Measurements from ENCODE around the gene TSPAN18.

The TSPAN18 gene

DNA sequence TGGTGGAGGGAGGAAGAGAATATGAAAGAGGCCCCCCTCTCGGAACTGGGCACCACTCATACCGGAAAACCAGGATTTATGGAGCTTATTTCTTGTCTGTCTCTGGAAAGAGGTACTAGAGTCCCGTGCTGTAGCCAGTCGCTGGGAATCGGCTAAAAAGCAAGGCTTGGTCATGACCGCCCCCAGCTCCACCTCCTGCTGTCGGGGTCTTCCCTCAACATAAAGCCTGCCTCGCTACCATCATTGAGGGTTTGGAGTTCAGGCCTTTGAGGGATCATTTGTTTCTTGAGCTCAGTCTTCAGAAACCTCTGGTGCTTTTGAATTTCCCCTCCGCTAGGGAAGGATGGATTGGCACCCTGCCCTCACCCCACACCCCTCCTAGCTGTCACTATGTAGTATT lies 97.1 kb downstream of the TSPAN18 start:
- H3K9me3 ChIP-seq (ENCODE audit: low read length): 0 out of 2 replicates have a peak, but pooled peaks cover 7% of the 10 kb centered on the region
- H3K27me3 ChIP-seq (ENCODE audit: insufficient read depth, low read length): no peaks in the 10 kb centered on the region; the same call in 1 of the 2 replicates
- no peaks in the 10 kb centered on the region for H3K9me2 ChIP-seq (ENCODE audit: low read depth, low read length)
- no peak for TF ChIP-seq EZH2 (IDR thresholded peaks at IDR 0.05; ENCODE audit: borderline replicate concordance, low read length)
- TF ChIP-seq, protein P1, sequence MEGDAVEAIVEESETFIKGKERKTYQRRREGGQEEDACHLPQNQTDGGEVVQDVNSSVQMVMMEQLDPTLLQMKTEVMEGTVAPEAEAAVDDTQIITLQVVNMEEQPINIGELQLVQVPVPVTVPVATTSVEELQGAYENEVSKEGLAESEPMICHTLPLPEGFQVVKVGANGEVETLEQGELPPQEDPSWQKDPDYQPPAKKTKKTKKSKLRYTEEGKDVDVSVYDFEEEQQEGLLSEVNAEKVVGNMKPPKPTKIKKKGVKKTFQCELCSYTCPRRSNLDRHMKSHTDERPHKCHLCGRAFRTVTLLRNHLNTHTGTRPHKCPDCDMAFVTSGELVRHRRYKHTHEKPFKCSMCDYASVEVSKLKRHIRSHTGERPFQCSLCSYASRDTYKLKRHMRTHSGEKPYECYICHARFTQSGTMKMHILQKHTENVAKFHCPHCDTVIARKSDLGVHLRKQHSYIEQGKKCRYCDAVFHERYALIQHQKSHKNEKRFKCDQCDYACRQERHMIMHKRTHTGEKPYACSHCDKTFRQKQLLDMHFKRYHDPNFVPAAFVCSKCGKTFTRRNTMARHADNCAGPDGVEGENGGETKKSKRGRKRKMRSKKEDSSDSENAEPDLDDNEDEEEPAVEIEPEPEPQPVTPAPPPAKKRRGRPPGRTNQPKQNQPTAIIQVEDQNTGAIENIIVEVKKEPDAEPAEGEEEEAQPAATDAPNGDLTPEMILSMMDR (IDR thresholded peaks at IDR 0.05; ENCODE audit: low read length): no peak
- no peak overlapping the region for H3K4me2 ChIP-seq (ENCODE audit: low read length)
- no peaks in the 10 kb centered on the region for H3F3A ChIP-seq (ENCODE audit: insufficient read depth, low read length)
- H3K79me2 ChIP-seq (ENCODE audit: insufficient read depth, low read length): no peaks in the 10 kb centered on the region
- H3K4me3 ChIP-seq (ENCODE audit: low read depth, low read length, poor library complexity, severe bottlenecking): no peak overlapping the region
- H2AFZ ChIP-seq (ENCODE audit: low read length): no peak overlapping the region
- no peak overlapping the region for H3K9ac ChIP-seq (ENCODE audit: low read length)
- no peaks in the 10 kb centered on the region for H3K4me1 ChIP-seq (ENCODE audit: insufficient read depth, low read length, severe bottlenecking)
- no peaks in the 10 kb centered on the region for H4K20me1 ChIP-seq (ENCODE audit: insufficient read depth, low read length)
- H3K36me3 ChIP-seq (ENCODE audit: insufficient read depth, low read length): no peaks in the 10 kb centered on the region; the same call in 1 of the 2 replicates
- H3K27ac ChIP-seq (ENCODE audit: low read depth, low read length, poor library complexity, severe bottlenecking): no peak overlapping the region

DNA sequence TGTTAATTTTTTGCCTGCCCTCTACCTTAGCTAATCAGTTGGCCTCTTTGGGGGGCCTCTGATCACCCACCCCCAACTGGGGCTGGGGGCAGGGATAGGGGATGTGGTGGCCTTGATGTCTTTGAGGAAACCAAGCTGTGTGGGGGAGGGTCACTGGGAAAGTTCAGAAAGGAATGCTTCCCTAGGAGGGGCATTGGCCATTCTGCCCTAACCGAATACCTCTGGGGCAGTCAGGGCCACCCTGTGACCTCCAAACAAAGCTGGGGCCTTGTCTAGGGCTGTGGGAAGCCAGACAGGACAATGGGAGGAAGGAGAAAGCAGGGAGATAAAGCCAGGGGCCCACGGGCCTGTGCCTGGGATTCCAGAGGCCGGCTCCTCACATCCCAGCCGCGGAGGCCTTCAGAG lies 97.5 kb downstream of the TSPAN18 start:
- no peak overlapping the region for H3K4me2 ChIP-seq (ENCODE audit: low read length)
- H3K4me1 ChIP-seq (ENCODE audit: insufficient read depth, low read length, severe bottlenecking): no peaks in the 10 kb centered on the region
- no peaks in the 10 kb centered on the region; the same call in 1 of the 2 replicates for H3K36me3 ChIP-seq (ENCODE audit: insufficient read depth, low read length)
- no peak overlapping the region for H3K4me3 ChIP-seq (ENCODE audit: low read depth, low read length, poor library complexity, severe bottlenecking)
- H3K9me2 ChIP-seq (ENCODE audit: low read depth, low read length): no peaks in the 10 kb centered on the region
- no peak overlapping the region for H2AFZ ChIP-seq (ENCODE audit: low read length)
- TF ChIP-seq, protein P1 (IDR thresholded peaks at IDR 0.05; ENCODE audit: low read length): no peak
- TF ChIP-seq EZH2 (IDR thresholded peaks at IDR 0.05; ENCODE audit: borderline replicate concordance, low read length): no peak
- H3K9ac ChIP-seq (ENCODE audit: low read length): no peak overlapping the region
- H3K79me2 ChIP-seq (ENCODE audit: insufficient read depth, low read length): no peaks in the 10 kb centered on the region
- no peaks in the 10 kb centered on the region for H3F3A ChIP-seq (ENCODE audit: insufficient read depth, low read length)
- no peaks in the 10 kb centered on the region for H4K20me1 ChIP-seq (ENCODE audit: insufficient read depth, low read length)
- no peak overlapping the region for H3K27ac ChIP-seq (ENCODE audit: low read depth, low read length, poor library complexity, severe bottlenecking)
- 0 out of 2 replicates have a peak, but pooled peaks cover 7% of the 10 kb centered on the region for H3K9me3 ChIP-seq (ENCODE audit: low read length)
- H3K27me3 ChIP-seq (ENCODE audit: insufficient read depth, low read length): no peaks in the 10 kb centered on the region; the same call in 1 of the 2 replicates

DNA sequence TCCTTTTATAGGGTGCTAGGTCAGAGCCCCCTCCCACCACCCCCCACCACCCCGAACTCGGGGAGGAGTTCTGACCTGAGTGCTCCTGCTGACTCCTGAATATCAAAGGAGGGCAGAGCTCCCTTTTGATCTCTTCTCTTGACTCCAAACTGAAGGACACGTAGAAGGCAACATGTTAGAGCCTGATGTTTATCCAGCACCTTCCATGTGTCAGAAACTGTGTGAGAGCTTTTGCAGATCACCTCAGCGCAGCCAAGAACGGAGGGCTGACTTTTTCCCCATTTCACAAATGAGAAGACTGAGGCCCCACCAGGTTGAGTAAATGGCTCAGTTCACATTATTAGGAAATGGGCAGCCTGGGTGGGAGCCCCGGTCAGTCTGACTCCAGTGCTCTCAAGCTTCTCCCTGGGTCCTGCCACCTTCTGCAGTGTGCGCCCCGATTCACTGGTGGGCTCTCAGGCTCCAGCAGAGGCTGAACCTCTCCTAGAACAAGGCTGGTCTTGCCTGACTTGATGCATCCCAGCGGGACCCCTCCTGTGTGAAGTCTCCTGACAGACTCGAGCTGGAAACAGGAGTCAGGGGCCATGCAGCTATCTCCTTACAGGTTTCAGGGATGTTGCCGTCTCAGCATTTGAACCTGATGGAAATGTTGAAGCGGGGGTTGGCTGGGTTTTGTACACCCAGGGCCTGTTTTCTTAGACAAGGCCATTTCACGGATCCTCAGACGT lies 98.5 kb downstream of the TSPAN18 start:
- Histone ChIP-seq H4K20me1 (ENCODE audit: insufficient read depth, low read length) (no peaks in the 10 kb centered on the region), H3K79me2 (ENCODE audit: insufficient read depth, low read length) (no peaks in the 10 kb centered on the region), H3K9me2 (ENCODE audit: low read depth, low read length) (no peaks in the 10 kb centered on the region), H3K36me3 (ENCODE audit: insufficient read depth, low read length) (no peaks in the 10 kb centered on the region; the same call in 1 of the 2 replicates), H3K4me3 (ENCODE audit: low read depth, low read length, poor library complexity, severe bottlenecking) (no peak overlapping the region), H3K9me3 (ENCODE audit: low read length) (0 out of 2 replicates have a peak, but pooled peaks cover 7% of the 10 kb centered on the region), H3K4me2 (ENCODE audit: low read length) (no peak overlapping the region), H3K4me1 (ENCODE audit: insufficient read depth, low read length, severe bottlenecking) (no peaks in the 10 kb centered on the region), H3F3A (ENCODE audit: insufficient read depth, low read length) (no peaks in the 10 kb centered on the region), H3K9ac (ENCODE audit: low read length) (no peak overlapping the region), H3K27me3 (ENCODE audit: insufficient read depth, low read length) (no peaks in the 10 kb centered on the region; the same call in 1 of the 2 replicates), H3K27ac (ENCODE audit: low read depth, low read length, poor library complexity, severe bottlenecking) (no peak overlapping the region), H2AFZ (ENCODE audit: low read length) (no peak overlapping the region)
- no peak for TF ChIP-seq EZH2 (IDR thresholded peaks at IDR 0.05; ENCODE audit: borderline replicate concordance, low read length)
- TF ChIP-seq, protein P1 (IDR thresholded peaks at IDR 0.05; ENCODE audit: low read length): no peak

All from OCI-LY1 (cell line).